ENCODE measurements around the gene TMEM171. TPM values are rescaled to one million over a fixed set of nuclear protein-coding genes. Genes with fewer than 3 reads are reported as not detected.

The TMEM171 gene
- total RNA-seq, 1 experiment from 2014 or later: 5.4 TPM

GRCh38 chr5:73131711-73132425 is 11.5 kb downstream of the TMEM171 start:
- Histone ChIP-seq H3K27me3 (ENCODE audit: insufficient read depth, low read length) (no peaks in the 10 kb centered on the region), H3K9me2 (ENCODE audit: insufficient read depth) (no peaks in the 10 kb centered on the region), H3K4me2 (ENCODE audit: low read length) (no peak overlapping the region), H2AFZ (ENCODE audit: low read depth, low read length, poor library complexity, severe bottlenecking) (no peak overlapping the region), H3K27ac (ENCODE audit: low read depth, low read length) (no peak overlapping the region), H3K9ac (ENCODE audit: low read length) (no peak overlapping the region), H3K9me3 (ENCODE audit: control insufficient read depth in 1 of 2, insufficient read depth in 1 of 2, low read depth in 1 of 2, low read length in 2 of 2) (no peaks in the 10 kb centered on the region), H3K36me3 (ENCODE audit: control insufficient read depth in 1 of 2, insufficient read depth in 2 of 2, low read length in 2 of 2) (0 out of 4 replicates have a peak, but pooled peaks cover 0 to 4% of the 10 kb centered on the region in 2 experiments), H3K4me3 (replicated peaks in 1 of 2; ENCODE audit: low read depth in 1 of 2, low read length in 2 of 2) (no peak overlapping the region), H4K20me1 (ENCODE audit: insufficient read depth) (no peaks in the 10 kb centered on the region), H3K79me2 (ENCODE audit: insufficient read depth, low read length) (no peaks in the 10 kb centered on the region), H3K4me1 (ENCODE audit: control insufficient read depth in 1 of 2, insufficient read depth in 2 of 2, low read length in 2 of 2) (no peaks in the 10 kb centered on the region)
- POLR2A ChIA-PET: no interaction called here
- CTCF ChIA-PET: no interaction called here
- DNase-seq (ENCODE audit: low read depth, low spot score) (no peak), ATAC-seq (no peak)
- no TSS peak for BruUV-seq (replicated peaks)
- RAD21 ChIA-PET (ENCODE audit: low non-redundant PET in 1 of 2, low total read pairs in 2 of 2, uncharacterized antibody in 2 of 2, unreplicated experiment in 2 of 2): no interaction called here
- intact Hi-C loops (cut with micrococcal nuclease): no loop called here
- TF ChIP-seq POLR2AphosphoS5 (IDR thresholded peaks at IDR 0.05; ENCODE audit: low read depth, low read length): no peak
- TF ChIP-seq EZH2 (IDR thresholded peaks at IDR 0.05): no peak
- no peak for TF ChIP-seq ZNF274 (IDR thresholded peaks at IDR 0.05; ENCODE audit: low read depth, low read length)

- no peak for ATAC-seq
Observed at GRCh38 chr5:73132759-73133158, 12.4 kb downstream of the TMEM171 start.

More at GRCh38 chr5:73132759-73133158, 12.4 kb downstream of the TMEM171 start:
- ChIA-PET CTCF (interaction anchor here (1.0 kb wide), 1 partner anchor 83 kb away, joined by 5 read pairs; no protein-coding TSS in a partner anchor), RAD21 (ENCODE audit: low non-redundant PET in 1 of 2, low total read pairs in 2 of 2, uncharacterized antibody in 2 of 2, unreplicated experiment in 2 of 2) (no interaction called here), POLR2A (no interaction called here)
- H3K27ac ChIP-seq (ENCODE audit: low read depth, low read length): no peak overlapping the region
- H3K27me3 ChIP-seq (ENCODE audit: insufficient read depth, low read length): no peaks in the 10 kb centered on the region
- BruUV-seq (replicated peaks): no TSS peak
- no peak overlapping the region for H2AFZ ChIP-seq (ENCODE audit: low read depth, low read length, poor library complexity, severe bottlenecking)
- H3K9me2 ChIP-seq (ENCODE audit: insufficient read depth): no peaks in the 10 kb centered on the region
- H3K4me2 ChIP-seq (ENCODE audit: low read length): no peak overlapping the region
- no peak overlapping the region for H3K9ac ChIP-seq (ENCODE audit: low read length)
- no peaks in the 10 kb centered on the region for H3K4me1 ChIP-seq (ENCODE audit: control insufficient read depth in 1 of 2, insufficient read depth in 2 of 2, low read length in 2 of 2)
- TF ChIP-seq SRF (IDR thresholded peaks at IDR 0.05; ENCODE audit: low read depth) (no peak), CBX3 (IDR thresholded peaks at IDR 0.05; ENCODE audit: low read depth) (no peak), CEBPB (IDR thresholded peaks at IDR 0.05; ENCODE audit: low read depth) (no peak)
- H3K9me3 ChIP-seq (ENCODE audit: control insufficient read depth in 1 of 2, insufficient read depth in 1 of 2, low read depth in 1 of 2, low read length in 2 of 2): no peaks in the 10 kb centered on the region
- DNase-seq (ENCODE audit: low read depth, low spot score): no peak
- 0 out of 4 replicates have a peak, but pooled peaks cover 0 to 4% of the 10 kb centered on the region in 2 experiments for H3K36me3 ChIP-seq (ENCODE audit: control insufficient read depth in 1 of 2, insufficient read depth in 2 of 2, low read length in 2 of 2)
- H3K4me3 ChIP-seq (replicated peaks in 1 of 2; ENCODE audit: low read depth in 1 of 2, low read length in 2 of 2): no peak overlapping the region
- no peaks in the 10 kb centered on the region for H4K20me1 ChIP-seq (ENCODE audit: insufficient read depth)
- no peaks in the 10 kb centered on the region for H3K79me2 ChIP-seq (ENCODE audit: insufficient read depth, low read length)
- intact Hi-C loops (cut with micrococcal nuclease): no loop called here

Measured in HCT116 (cell line).